Small intestine (tissue), 7 donors: ENCODE data around the gene MFSD6. TPM values are rescaled to one million over a fixed set of nuclear protein-coding genes. Genes with fewer than 3 reads are reported as not detected.

Experiments
- DNase-seq, 2 donors: peaks; one replicate each; pipeline versions ENCODE4 v3.0.0 to v3.0.0-alpha.2; 2013
- FAIRE-seq: peaks from 2 replicates; lab custom pipeline; 2012; peaks lifted over from hg19 to GRCh38; lab: Jason Lieb, UNC
- H3K27ac ChIP-seq, 3 donors: one replicate each; pipeline ENCODE4 v1.5.1; 2013; ENCODE audit warnings: low read length in 2 of 3, mild to moderate bottlenecking in 2 of 3, control low read depth in 1 of 3, inconsistent platforms in 1 of 3, low read depth in 1 of 3, moderate library complexity in 1 of 3
- H3K27me3 ChIP-seq, 3 donors: one replicate each; pipeline ENCODE4 v1.6.1; 2013; ENCODE audit warnings: low read length in 3 of 3, inconsistent platforms in 1 of 3; ENCODE audit not compliant: control insufficient read depth in 3 of 3, insufficient read depth in 3 of 3
- H3K36me3 ChIP-seq, 3 donors: one replicate each; pipeline ENCODE4 v1.6.1; 2013; ENCODE audit warnings: low read length in 3 of 3, inconsistent platforms in 1 of 3, low read depth in 1 of 3, mild to moderate bottlenecking in 1 of 3, moderate library complexity in 1 of 3; ENCODE audit not compliant: control insufficient read depth in 3 of 3, insufficient read depth in 2 of 3
- H3K4me1 ChIP-seq, 3 donors: one replicate each; pipeline ENCODE4 v1.6.1; 2013; ENCODE audit warnings: low read length in 2 of 3, inconsistent platforms in 1 of 3, low read depth in 1 of 3, mild to moderate bottlenecking in 1 of 3, moderate library complexity in 1 of 3; ENCODE audit not compliant: control insufficient read depth in 3 of 3, insufficient read depth in 2 of 3
- H3K4me3 ChIP-seq, 3 donors: one replicate each; pipeline ENCODE4 v1.5.1; 2013; ENCODE audit warnings: low read length in 3 of 3, control low read depth in 1 of 3, inconsistent platforms in 1 of 3, low read depth in 1 of 3, mild to moderate bottlenecking in 1 of 3, moderate library complexity in 1 of 3
- H3K9me3 ChIP-seq, 2 donors: one replicate each; pipeline ENCODE4 v1.6.1; 2013; ENCODE audit warnings: low read depth in 1 of 2, low read length in 1 of 2; ENCODE audit not compliant: control insufficient read depth in 2 of 2, insufficient read depth in 1 of 2
- WGBS, 3 donors: extraction: QIAGEN DNeasy Blood & Tissue Kit; methylation state at CpG; one replicate each; pipeline ENCODE4 v1.1.7; 2013; 5-methylcytosine and 5-hydroxymethylcytosine counted together
- polyA plus RNA-seq, 4 donors: library from polyadenylated mRNA; stranded (reverse) in 3 of 4; unstranded in 1 of 4; fragments of 200-250 nt in 3 of 4; fragments of 120-200 nt in 1 of 4; gene quantifications; one replicate each; pipeline versions ENCODE4 v1.2.1 to v1.2.3, GENCODE V29; 2013
- donor health status: healthy with polysubstance abuse.
- donor health status: control.
- donor health status: control.
- donor health status: Bipolar disorder and iron deficiency.
- donor health status: healthy.

Gene MFSD6
- polyA plus RNA-seq, 4 donors = 5.9 to 24.4 (median 15.1) TPM

DNA sequence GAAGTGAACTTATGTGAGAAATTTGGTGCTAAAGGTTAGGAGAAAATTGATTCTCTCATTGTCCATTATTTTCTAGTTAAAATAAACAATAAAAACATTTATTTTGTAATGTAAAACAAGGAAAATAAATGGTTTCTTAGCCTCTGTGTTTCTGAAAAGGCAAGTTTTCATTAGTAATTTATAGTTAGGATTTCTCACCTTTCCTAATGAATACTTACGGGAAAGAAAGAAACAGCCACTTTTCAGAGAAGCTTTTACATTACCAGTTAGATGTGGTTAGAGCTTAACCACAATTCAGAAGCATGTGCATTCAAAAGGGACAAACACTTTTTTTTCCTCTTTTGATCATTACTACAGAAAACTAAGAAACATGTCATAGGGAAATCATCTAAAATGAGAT lies 107.5 kb downstream of the MFSD6 start:
- Histone ChIP-seq H3K27me3 (no peaks in the 10 kb centered on the region), H3K9me3 (no peaks in the 10 kb centered on the region), H3K36me3 (peaks cover 0 to 8% (median 0%) of the 10 kb centered on the region in 3 donors), H3K4me1 (no peaks in the 10 kb centered on the region), H3K4me3 (no peak overlapping the region), H3K27ac (no peak overlapping the region)
- WGBS, 3 donors = 72 to 83% (median 81%) methylated on average over 1 of the region's 1 CpG
- no peak for DNase-seq
- FAIRE-seq = peak; percentile 41

DNA sequence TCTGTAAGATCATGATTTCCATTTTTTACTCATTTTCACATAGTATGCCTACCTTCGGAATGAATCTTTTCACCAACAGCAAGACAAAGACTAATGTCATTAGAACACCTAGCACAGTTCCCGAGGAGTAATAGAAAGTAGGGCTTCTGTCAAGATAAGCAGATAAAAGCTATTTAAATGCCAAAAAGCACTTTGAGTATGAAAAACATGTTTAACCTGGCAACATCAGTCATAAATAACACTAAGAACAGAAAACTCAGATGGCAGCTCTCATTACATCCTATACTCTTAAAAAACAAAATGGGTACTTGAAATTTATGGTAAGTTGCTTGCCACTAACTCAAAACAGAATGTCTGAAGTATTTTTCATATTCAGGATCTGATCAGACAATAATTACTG lies 109.3 kb downstream of the MFSD6 start:
- Histone ChIP-seq H3K4me1 (no peaks in the 10 kb centered on the region), H3K27ac (no peak overlapping the region), H3K4me3 (no peak overlapping the region), H3K36me3 (peaks cover 0 to 8% (median 0%) of the 10 kb centered on the region in 3 donors), H3K9me3 (no peaks in the 10 kb centered on the region), H3K27me3 (no peaks in the 10 kb centered on the region)
- DNase-seq (no peak), FAIRE-seq (no peak)
- WGBS, 3 donors = 80 to 98% (median 94%) methylated on average over 2 of the region's 2 CpGs

DNA sequence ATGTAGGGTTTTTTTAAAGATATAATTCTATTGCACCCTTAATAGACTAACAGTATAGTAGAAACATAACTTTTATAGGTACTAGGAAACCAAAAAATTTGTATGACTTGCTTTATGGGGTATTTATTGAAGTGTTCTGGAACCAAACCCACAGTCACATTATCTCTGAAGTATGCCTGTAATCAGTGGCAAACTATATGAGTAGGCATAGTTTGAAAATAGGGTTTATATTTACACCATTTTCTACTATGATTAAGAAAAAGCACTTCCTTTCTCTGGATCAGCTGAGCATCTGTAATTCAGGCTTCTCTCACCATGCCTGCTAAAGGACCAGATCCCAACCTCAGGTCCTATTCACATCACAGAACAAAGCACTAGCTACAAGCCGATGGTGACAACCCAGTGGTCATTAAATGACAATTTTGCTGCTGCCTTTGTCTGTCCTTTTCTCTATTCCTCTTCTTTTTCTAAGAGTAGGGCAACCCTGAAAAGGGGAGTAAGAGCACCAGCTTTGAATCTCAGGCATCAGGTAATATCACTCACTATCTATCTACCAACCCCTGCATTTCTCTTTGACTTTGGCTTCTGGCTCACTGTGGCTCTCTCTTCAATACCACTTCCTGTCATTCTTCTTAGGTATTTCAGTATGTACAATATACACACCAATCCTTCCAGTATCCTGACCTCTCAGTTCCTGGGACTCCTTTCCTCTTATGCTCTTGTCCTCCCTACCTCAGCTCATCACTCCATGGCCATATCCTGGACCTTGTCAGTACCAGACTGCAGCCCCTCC lies 112.0 kb downstream of the MFSD6 start:
- H3K27me3 ChIP-seq = no peaks in the 10 kb centered on the region
- no peak overlapping the region for H3K27ac ChIP-seq
- 86 to 100% (median 94%) methylated on average over 1 of the region's 1 CpG for WGBS, 3 donors
- DNase-seq (peak in 1 of 2 donors; percentile 21), FAIRE-seq (no peak)
- H3K9me3 ChIP-seq = no peaks in the 10 kb centered on the region
- no peaks in the 10 kb centered on the region for H3K4me1 ChIP-seq
- no peak overlapping the region for H3K4me3 ChIP-seq
- H3K36me3 ChIP-seq = peaks cover 0 to 4% (median 0%) of the 10 kb centered on the region in 3 donors

DNA sequence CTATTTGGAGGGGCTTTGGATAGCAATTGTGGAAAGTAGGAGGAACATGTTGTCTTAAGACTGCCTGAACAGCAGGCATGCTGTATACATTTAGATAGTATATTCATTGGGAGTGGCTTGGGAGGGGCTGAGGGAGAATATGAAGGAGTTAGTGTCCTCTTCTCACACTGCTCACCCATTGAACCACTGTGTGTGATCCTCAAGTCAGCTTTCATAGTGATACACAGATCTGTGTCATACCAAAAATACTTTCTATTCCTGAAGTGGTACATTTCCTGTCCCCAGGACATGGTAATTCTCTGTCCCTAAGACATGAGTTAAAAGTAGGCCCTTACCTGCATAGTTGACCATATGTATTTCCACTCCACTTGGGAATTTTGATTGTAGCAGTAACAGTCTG lies 116.8 kb downstream of the MFSD6 start:
- no peaks in the 10 kb centered on the region for H3K9me3 ChIP-seq
- FAIRE-seq = no peak
- no peak for DNase-seq
- H3K4me1 ChIP-seq = peaks cover 5 to 10% (median 5%) of the 10 kb centered on the region in 3 donors
- no peaks in the 10 kb centered on the region for H3K36me3 ChIP-seq
- H3K4me3 ChIP-seq = no peak overlapping the region
- no peaks in the 10 kb centered on the region for H3K27me3 ChIP-seq
- no peak overlapping the region for H3K27ac ChIP-seq

DNA sequence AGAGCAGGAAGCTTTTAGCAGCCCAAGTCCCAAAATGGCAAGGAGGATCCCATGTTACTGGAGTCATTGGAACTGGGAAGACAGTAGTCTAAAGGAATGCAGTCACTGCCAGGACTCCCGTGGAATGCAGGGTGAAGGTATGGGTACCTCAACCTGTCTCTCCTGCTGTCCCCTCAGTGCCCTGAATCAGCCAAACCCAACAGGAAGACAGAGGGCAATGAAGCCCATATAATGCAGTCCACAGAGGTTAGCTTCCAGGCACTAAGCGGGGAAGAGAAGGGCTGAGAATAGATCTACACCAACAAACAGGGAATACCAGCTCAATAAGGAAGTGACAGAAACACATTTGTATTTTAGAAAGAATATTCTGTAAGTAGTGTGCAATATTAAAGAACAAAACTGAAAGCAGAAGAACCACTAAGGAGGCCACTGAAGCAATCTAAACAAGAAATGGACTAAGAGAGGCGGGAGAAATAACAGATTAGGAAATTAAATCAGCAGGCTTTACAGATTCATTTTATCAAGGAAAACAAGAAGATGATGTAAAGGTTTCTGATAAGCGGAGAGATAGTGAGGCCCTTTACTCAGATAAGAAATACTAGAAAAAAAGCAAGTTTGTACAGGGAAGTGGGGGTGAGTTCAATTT lies 118.1 kb downstream of the MFSD6 start:
- Histone ChIP-seq H3K9me3 (no peaks in the 10 kb centered on the region), H3K27me3 (no peaks in the 10 kb centered on the region), H3K4me1 (peaks cover 5 to 13% (median 10%) of the 10 kb centered on the region in 3 donors), H3K27ac (peak overlapping the region in 1 of 3 donors; percentile 48), H3K4me3 (no peak overlapping the region), H3K36me3 (no peaks in the 10 kb centered on the region)
- FAIRE-seq (no peak), DNase-seq (no peak)
- 79 to 87% (median 86%) methylated on average over 4 of the region's 4 CpGs for WGBS, 3 donors

DNA sequence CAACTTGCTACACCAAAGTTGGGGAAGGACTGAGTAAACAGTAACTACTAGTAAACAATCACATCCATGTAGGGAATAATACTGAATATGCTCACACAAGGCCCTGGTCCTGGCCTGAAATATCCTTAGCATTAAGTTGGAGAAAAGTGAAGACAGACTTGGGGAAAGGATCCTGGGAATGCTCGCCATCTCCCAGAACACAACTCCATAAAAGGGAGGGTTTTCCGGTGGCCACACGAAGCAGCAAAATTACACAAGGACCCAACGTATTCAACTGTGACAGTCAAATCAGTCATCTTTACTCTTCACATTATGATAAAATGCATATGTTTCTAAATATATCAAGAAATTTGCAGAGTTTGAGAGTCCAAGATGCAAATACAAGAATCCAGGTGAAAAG lies 119.1 kb downstream of the MFSD6 start:
- FAIRE-seq = no peak
- WGBS, 3 donors = 89 to 93% (median 92%) methylated on average over 4 of the region's 4 CpGs
- H3K36me3 ChIP-seq = no peaks in the 10 kb centered on the region
- H3K9me3 ChIP-seq = no peaks in the 10 kb centered on the region
- no peak overlapping the region for H3K4me3 ChIP-seq
- no peak for DNase-seq
- H3K4me1 ChIP-seq = peaks cover 5 to 13% (median 10%) of the 10 kb centered on the region in 3 donors
- no peak overlapping the region for H3K27ac ChIP-seq
- H3K27me3 ChIP-seq = no peaks in the 10 kb centered on the region

DNA sequence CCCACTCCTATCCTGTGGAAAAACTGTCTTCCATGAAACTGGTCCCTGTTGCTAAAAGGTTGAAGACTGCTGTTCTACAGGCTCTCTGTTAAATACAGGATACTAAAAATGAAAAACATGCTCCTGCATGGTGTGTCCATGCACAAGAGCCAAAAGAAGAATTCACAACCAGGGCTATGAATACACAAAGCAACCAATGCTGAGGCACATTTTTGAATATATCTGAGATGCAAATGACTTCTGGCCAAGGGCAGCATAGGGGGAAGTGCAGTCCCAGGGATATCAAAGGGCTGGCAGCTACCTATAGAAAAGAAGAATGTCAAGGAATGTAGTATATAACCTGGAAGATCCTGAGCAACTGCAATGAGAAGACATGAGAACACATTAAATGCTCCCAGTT lies 119.8 kb downstream of the MFSD6 start:
- Histone ChIP-seq H3K4me3 (no peak overlapping the region), H3K36me3 (no peaks in the 10 kb centered on the region), H3K27ac (no peak overlapping the region), H3K4me1 (peaks cover 5 to 13% (median 10%) of the 10 kb centered on the region in 3 donors), H3K9me3 (no peaks in the 10 kb centered on the region), H3K27me3 (no peaks in the 10 kb centered on the region)
- DNase-seq (no peak), FAIRE-seq (no peak)

DNA sequence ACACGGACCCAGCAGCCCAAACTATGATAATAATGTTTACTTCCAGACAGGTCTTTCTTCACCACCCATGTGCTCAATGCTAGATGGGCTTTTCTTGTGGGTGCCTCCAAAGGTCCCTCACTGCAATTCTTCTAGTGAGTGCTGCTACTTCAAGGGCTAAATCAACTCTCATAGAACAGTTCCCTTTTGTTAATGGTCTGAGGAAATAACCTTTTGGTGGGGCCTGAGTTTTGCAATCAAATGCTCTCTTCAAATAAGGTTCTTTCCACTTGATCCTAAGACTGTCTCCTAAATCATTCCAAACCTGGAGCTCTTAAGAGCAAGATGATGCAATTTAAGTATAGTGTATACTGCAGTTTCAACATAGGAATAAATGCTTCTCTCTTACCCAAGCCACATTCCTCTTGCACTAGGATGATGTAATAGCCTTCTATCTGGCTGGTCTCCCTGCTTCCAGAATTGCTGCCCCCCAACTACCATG lies 120.4 kb downstream of the MFSD6 start:
- Histone ChIP-seq H3K27ac (no peak overlapping the region), H3K4me3 (no peak overlapping the region), H3K9me3 (no peaks in the 10 kb centered on the region), H3K36me3 (no peaks in the 10 kb centered on the region), H3K27me3 (no peaks in the 10 kb centered on the region), H3K4me1 (peaks cover 5 to 14% (median 10%) of the 10 kb centered on the region in 3 donors)
- 11 to 53% (median 39%) methylated on average over 1 of the region's 1 CpG for WGBS, 3 donors
- FAIRE-seq (no peak), DNase-seq (no peak)
